Measurements from ENCODE around the gene CD79B.

DNA sequence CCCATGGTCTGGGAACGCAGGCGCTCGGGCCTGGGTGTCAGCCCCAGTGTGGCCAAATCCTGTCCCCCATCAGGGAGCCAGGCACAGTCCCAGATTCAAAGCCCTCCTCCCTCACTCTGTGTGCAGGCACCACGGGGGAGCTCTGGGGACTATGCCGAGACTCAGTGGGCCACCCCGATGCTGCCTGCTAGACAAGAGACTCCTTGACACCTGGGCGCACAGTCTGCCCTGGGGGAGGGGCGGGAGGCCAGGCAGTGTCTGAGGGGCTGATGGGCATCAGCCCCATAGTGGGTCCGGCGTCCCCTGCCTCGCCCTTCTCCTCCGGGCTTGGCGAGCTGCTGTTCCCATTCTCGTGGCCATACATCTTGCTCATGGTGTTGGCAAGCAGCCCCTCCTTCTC, 8.5 kb upstream of the CD79B start:
- TF ChIP-seq, protein P1, sequence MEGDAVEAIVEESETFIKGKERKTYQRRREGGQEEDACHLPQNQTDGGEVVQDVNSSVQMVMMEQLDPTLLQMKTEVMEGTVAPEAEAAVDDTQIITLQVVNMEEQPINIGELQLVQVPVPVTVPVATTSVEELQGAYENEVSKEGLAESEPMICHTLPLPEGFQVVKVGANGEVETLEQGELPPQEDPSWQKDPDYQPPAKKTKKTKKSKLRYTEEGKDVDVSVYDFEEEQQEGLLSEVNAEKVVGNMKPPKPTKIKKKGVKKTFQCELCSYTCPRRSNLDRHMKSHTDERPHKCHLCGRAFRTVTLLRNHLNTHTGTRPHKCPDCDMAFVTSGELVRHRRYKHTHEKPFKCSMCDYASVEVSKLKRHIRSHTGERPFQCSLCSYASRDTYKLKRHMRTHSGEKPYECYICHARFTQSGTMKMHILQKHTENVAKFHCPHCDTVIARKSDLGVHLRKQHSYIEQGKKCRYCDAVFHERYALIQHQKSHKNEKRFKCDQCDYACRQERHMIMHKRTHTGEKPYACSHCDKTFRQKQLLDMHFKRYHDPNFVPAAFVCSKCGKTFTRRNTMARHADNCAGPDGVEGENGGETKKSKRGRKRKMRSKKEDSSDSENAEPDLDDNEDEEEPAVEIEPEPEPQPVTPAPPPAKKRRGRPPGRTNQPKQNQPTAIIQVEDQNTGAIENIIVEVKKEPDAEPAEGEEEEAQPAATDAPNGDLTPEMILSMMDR (optimal IDR thresholded peaks at IDR 0.05 in 1 of 3, IDR thresholded peaks at IDR 0.05 in 1 of 3, conservative IDR thresholded peaks at IDR 0.05 in 1 of 3; ENCODE audit: extremely low read depth in 1 of 3, insufficient read depth in 2 of 3, low read length in 3 of 3) = no peak
- TF ChIP-seq EZH2 (IDR thresholded peaks at IDR 0.05; ENCODE audit: low read length) = no peak

Measured in keratinocyte (primary cell).